HTR-8/SVneo (cell line): Measurements from ENCODE around the gene TMPRSS6.
A peak's percentile ranks its signal among the peaks of the same experiment; 100 is the strongest.

Source experiments
- DNase-seq: peaks from one replicate; pipeline ENCODE4 v3.0.0; 2011; ENCODE audit warnings: low spot score, mixed read lengths; ENCODE audit not compliant: insufficient read length
- FAIRE-seq: peaks from 2 replicates; lab custom pipeline; 2011; peaks lifted over from hg19 to GRCh38; lab: Jason Lieb, UNC

TMPRSS6 gene

DNA sequence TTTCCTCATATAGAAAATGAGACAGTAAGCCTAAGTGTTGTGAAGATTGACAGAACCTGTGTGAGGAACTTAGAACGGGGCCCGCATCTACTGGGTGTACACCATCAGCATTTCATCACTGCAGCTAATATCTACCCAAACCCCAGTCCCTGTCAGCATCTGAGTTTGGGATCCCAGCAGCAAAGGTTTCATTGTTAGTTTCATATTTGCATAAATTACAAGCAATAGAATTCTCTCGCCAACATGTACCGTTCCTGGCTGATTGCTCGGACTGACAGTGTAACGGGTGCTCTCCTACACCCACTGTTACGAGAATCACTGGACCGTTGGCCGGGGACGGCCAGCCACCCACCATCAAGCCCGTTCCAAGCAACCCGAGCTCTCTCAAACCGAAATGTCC, 10.4 kb upstream of the TMPRSS6 start:
- DNase-seq (no peak), FAIRE-seq (no peak)

DNA sequence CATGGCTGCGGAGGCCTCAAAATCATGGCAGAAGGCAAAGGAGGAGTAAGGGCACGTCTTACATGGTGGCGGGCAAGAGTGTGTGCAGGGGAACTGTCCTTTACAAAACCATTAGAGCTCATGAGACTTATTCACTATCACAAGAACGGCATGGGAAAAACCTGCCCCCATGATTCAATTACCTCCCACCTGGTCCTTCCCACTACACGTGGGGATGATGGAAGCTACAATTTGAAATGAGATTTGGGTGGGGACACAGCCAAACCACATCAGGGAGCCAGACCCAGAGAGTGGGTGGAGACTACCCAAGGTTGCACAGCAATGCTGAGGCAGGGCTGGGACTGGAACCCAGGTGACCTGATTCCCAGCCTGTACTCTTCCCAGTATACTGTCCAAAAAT, 8.6 kb upstream of the TMPRSS6 start:
- FAIRE-seq (no peak), DNase-seq (no peak)

DNA sequence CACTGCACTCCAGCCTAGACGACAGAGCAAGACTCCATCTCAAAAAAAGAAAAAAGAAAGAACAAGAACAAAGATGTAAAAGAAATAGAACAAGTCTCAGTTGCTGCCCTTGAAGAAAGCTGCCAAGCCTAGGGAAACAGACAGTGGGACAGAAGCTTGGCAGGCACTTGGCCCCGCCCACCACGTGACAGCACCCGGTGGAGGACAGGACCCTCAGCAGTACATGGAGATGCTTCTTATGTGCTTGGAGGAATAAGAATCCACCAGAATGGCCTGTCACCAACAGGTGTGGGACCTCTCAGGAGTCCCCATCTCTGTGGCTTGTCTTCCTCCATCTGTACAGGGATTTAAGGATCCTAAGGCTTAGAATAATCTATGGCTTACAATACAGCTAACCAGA, 7.6 kb upstream of the TMPRSS6 start:
- no peak for FAIRE-seq
- DNase-seq = no peak

DNA sequence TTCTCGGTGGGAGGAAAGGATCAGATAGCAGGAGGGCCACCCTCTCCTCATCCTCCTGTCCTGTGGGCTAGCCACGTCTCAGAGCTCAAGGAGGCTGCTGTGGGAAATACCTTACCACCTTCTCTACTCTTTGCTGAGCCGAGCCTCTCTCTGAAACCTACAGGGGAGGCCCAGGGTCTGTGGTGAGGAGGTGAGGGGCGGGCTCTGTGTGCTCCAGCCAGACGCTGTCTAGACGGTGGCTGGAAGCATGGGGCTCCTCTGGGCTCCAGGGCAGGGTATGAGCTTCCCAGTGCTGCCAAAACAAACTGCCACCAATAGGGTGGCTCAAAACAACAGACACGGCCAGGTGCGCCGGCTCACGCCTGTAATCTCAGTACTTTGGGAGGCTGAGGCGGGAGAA, 5.5 kb upstream of the TMPRSS6 start:
- FAIRE-seq (no peak), DNase-seq (no peak)

DNA sequence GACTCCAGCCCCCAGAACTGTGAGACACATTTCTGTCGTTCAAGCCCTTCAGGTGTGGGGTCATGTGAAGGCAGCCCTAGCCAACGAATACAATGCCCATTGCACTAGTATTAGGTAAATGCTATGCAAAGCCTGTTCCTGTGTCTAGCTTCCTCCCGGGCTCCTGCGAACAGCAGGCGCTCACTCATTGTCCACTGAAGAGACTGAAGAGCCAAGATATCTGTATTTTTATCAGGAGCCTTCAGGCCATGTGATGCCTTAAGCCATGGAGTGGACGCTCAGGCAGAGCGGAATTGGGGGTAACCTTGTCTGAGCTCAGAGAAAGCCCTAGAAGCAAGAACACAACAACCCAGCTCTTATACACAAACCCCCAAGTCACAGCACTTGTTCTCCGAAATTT, 4.2 kb upstream of the TMPRSS6 start:
- no peak for DNase-seq
- FAIRE-seq = no peak

DNA sequence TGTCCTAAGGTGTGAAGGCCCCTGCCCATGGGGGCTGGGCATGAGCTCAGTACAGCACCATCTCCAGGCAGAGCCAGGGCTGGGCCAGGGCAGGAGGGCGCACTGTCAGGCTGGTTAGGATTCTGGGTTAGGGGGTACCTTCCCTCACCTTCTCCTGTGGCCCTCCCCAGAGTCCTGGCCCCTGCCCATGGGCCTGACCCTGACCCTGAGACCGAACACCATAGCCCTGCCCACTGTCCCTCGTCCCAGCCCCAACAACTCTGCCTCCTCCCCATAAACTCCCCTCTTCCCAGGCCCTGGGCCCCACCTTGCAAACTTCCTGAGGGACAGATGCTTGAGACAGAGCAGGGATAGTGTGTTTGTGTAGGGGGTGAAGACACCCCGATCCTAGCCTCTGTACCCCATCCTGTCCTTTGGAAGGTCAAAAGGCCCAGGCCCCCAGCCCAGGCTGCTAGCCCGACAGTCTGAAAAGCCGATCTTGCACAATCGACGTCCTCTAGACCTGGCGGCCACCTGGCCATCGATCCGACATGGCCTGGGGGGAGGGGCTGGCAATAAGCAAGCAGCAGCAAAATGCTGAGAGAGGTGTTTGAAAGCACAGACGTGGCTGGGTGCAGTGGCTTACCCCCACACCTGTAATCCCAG, 2.7 kb upstream of the TMPRSS6 start:
- no peak for DNase-seq
- no peak for FAIRE-seq

DNA sequence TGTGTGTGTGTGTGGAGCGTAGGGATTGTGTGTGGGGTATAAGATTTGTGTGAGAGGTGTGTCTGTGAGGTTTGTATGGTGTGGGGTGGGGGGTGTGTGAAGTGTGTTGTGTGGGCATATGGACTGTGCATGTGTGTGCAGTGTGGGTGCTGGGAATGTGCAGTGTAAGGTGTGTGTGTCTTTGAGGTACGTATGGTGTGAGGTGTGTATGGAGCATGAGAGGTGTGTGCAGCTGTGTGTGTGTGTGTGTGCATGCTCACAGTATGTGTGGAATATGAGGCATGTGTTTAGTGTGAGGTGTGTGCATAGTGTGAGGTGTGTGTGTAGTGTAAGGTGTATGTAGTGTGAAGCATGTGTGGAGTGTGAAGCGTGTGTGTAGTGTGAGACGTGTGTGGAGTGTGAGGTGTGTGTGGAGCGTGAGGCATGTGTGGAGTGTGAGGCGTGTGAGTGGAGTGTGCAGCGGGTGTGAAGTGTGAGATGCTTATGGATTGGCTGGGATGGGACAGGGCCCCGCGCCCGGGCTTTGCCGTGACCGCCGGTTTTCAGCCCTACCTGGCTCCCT, 1.7 kb upstream of the TMPRSS6 start:
- FAIRE-seq (peak; percentile 77), DNase-seq (no peak)

DNA sequence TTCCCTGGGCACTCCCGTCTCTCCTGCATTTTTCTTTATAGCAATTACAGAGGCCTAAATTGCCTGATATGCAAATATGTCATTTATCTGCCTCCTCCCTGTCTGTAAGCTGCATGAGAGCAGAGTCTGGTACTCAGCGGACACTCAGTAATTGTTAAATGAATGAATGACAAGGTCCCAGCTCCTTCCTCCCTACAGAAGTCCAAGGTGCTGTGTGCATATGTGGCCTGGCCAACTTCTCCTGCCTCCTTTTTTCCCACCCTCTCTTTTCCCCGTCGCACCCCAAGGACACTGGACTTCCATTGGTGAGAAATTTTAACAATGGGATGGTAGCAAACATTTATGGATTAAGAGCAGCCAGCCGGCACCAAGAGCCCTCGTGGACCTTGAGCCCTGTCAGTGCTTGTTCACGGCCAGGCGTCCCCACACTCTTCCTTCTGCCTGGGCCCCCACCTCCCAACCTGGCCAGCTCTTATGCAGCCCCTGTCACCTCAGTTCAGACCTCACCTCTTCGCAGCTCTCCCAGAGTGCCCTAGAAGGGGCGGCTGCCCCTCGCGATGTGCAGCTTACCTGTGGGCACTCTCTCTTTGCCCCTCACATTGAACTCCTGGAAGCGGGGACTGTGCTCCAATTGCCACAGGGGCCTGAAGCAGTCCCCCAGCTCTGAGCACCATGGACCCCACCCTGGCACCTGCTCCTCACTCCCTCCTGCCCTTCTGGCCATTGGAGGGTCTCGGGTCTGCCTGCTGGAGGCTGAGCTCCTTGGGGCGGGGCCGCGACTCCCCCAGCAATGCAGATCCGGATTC, 1.5 kb downstream of the TMPRSS6 start:
- DNase-seq (no peak), FAIRE-seq (no peak)

DNA sequence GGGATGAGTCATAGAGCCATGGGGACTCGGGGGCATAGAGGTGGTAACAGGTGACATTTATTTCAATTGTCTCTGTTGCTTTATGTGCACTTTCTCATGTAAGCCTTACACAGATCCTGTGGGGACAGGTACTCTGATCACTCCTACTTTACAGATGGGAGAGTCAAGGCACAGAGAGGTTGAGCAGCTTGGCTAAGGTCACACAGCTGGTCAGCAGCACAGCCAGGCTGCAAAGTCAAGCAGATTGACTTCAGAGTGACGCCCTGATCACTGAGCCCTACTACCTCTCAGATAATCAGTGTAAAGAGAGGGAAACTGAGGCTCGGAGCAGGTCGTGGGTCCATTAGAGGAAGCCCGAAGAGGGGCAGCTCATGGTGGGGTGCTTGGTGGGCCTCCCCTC, 3.5 kb downstream of the TMPRSS6 start:
- DNase-seq (no peak), FAIRE-seq (no peak)

DNA sequence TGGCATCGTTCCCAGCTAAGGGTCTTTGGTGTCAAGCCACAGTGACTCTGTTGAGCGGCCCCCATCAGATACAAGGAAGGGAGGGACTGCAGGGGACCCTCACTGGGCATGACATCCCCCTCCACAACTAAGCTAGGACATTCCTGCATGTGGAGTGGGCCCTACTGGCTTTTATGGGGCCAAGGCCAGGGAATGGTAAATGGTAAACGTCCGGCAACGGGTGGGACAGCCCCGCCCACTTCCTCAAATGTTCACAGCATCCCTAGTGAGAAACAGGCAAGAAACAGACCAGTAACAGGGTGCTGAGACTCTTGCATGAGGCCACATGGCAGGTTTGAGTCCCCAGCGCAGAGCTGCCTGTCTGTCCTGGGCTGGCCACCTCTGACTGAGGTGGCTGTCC, 4.4 kb downstream of the TMPRSS6 start:
- peak; percentile 13 for DNase-seq
- no peak for FAIRE-seq

DNA sequence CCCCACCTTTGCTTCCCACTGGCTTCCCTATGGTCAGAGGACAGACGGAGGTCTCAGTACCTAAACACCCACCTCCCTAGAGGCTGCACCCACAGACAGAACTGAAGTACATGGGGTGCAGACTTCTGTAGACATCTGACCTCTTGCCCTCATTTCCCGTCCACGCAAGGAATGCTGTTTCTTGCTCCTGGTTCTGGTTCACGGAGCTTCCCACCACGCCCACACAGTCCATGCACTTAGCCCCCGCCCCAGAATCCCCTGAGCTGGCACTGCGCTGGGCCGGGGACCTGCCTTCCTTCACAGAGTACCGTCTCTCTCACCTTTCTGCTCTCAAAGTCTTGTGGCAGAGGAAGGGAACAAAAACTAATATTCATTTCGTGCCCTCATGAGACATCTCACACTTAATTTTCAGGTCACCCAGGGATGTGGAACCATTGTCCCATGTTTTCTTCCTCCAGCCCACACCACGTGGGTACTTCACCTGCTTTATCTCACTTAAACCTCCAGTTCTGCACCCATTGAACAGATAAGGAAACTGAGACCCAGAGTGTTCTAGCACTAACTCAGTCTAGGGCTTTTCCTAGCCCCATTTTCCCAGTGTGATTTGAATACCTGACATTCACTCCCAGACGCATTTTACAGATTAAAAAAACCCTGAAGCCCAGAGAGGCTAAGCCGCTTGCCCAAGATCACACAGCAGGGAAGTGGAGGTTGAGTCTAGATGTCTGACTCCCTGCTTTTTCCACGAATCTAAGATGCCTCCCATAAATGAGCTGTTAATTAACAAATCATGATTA, 5.7 kb downstream of the TMPRSS6 start:
- DNase-seq (no peak), FAIRE-seq (no peak)

DNA sequence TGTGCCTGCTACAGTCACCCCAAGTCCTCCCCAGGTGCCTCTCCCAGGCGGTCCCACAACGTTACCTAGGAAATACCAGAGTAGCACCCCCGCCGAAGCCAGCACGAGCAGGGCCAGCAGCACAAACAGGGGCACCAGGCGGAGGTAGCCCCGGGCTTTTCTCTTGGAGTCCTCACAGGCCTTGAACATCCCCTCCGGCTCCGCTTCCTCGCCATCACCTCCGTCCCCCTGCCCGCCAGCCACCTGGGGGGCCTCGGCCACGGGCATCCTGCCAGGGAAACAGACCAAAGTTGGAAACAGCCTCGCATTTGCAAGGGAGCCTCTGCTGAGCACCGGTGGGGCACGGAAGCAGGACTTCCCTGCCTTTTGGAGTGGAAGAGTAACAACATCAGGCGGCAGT, 6.4 kb downstream of the TMPRSS6 start:
- DNase-seq (no peak), FAIRE-seq (no peak)

DNA sequence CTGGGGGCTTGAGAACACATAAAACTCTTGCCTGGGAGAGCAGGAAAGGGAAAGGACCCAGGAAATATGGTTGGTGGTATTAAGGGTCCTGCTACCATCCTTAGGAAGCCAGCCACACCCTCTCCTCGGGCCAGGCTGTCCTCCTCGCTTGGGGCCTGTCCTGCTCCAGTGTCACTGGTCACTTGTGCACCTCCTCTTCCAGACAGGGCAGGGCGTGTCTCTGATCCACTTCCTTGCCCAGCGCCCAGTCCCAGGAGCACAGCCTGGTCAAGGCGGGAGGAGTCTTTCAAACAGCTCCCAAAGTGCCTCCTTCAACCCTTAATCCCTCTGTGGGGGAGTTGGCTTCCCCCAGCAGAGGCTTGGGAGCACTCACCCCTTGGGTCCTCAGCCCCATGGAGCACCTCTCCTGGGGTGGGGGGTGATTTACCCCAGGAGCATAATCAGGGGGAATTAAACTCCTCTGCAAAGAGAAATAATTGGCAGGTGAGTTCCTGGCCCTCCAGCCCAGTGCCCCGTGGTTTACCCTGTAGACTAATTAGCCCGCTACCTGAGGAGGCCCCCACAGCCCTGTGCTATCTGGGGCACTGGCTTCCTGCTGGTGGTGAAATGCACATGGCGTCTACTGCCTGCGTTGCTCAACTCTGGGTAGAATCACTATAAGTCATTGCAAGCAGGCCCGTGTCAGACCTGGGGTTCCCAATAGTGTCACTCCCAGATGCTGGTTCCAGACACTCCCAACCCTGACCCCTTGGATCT, 8.0 kb downstream of the TMPRSS6 start:
- DNase-seq (no peak), FAIRE-seq (no peak)

DNA sequence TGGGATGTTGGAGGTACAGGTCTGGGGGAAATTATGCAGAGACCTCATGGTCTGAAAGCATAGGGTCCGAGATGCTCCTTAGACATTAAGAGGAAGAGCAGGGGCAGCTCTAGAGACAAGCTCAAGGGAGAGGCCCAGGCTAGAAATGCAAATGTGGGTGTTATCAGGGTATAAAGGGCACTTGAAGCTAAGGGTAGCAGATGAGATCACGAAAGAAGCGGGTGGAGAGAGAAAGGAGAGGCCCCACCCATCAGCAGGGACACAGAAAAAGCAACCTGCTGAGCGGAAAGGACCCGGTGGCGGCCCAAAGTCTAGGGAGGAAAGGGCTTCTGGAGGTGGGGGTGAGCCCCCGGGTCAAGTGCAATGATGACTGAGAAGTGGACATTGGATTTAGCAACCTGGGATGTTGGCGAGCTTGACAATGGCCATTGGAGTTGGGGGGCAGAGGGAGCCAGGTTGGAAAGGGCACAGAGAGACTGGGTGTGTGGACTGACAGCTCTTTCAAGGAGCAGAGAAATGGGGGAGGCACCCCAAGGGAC, 8.9 kb downstream of the TMPRSS6 start:
- no peak for FAIRE-seq

DNA sequence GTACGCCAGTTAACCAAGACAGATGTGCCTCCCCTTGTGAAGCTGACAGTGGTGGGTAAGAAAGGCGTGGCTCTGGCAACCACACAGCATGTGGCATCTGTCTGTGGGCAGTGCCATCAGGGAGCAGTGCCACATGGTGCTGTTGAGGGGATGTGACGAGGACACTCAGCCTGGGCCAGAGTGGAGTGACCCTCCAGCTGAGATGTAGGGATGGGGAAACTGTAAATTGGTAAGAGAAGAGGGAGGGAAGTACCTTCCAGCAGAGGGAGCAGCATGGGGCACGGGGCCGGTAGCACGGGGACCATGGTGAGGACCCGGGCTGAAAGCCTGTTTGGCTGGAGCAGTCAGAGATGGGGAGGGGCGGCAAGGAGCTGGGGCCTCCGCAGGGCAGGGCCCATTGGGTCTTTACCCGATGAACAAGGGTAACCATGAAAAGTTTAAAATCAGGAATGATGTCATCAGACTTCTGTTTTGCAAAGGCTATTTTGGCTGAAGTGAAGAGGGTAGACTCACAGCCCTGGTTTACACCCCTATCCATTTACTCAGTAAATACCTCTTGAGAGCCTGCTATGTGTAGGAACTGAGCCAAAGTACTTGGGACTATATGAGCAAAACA, 10.4 kb downstream of the TMPRSS6 start:
- FAIRE-seq = no peak
- DNase-seq = no peak

More for the DNA sequence above, 8.9 kb downstream of the TMPRSS6 start:
- DNase-seq = no peak

DNA sequence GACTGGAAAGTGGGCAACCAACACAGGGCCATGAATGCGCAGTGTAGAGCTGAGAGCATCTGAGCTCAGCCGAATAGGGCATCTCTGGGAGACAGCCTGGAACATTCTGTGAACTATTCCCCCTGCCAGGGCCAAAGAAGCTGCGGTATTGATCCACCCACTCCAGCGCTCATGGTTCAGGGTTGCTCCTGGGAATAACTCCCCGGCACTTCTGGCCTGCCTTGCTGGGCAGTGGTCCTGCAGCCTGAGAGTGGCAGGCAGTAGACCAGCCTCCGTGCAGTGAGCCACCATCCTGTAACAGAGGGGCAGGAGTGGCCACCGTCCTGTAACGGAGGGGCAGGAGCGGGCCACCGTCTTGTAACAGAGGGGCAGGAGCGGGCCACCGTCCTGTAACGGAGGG, 12.2 kb downstream of the TMPRSS6 start:
- no peak for FAIRE-seq

DNA sequence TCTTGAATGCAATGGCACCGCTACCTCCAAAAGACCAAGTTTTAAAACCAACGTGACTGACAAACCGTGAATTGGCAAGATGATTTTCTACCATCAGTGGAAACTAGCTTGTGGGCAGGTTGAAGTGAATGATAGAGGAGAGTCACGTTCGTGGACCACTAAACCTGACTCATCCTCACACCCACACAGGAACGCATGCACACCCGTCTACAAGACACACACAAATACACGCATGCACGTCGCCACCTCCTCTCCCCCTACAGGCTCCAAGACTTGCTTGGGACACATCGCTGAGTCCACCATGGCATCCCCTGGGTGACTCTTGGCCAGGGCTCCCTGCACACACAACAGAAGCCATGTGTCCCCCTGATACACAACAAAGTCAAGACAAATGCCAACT, 14.4 kb downstream of the TMPRSS6 start:
- FAIRE-seq = peak; percentile 13
- no peak for DNase-seq

More for the DNA sequence above, 12.2 kb downstream of the TMPRSS6 start:
- DNase-seq = no peak

DNA sequence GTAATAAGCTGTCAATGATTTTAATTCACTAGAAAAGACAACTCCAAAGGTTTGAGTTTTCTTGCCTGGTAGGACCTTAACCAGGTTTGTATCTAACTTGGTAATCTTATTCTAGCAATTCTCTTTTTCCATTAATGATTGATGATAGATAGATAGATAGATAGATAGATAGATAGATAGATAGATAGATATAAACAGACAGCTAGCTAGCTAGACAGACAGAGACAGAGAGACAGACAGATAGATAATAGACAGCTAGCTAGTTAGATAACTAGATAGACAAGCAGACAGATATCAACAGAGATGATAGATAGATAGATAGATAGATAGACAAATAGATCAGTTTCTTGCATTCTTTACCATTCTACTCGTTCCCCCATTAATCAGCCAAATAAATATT, 15.3 kb downstream of the TMPRSS6 start:
- no peak for DNase-seq
- FAIRE-seq = no peak

DNA sequence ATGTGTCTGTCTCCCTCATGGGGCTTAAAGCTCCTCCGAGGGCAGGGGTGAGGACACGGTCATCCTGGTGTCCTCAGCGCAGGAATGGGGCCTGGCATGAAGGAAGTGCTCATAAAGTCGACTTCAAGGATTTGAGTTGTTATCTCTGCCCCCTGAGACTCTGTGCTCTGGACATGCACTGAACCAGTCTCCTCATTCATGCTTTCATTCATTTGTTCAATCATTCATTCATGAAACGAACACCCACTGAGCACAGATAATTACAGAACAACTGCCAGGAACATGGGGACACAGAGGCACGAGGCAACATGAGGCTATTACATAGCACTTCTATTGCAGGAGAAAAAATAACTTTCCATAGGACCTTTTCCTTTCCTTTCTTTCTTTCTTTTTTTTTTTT, 16.5 kb downstream of the TMPRSS6 start:
- no peak for DNase-seq
- FAIRE-seq = no peak
